Stimulated activated CD8-positive, alpha-beta memory T cell treated with anti-CD3 and anti-CD28 coated beads, Interleukin-12 subunit alpha, Interleukin-12 subunit beta, amount 100 ng/mL, for 4 hours (primary cell): Measurements from ENCODE around the gene CHCHD3.
"Not testable (repeated sequence)": the region's sequence is repeated elsewhere in the genome, so short reads cannot be mapped to it uniquely, and the experiment has no call there.

Source experiments
- DNase-seq: peaks from one replicate; pipeline ENCODE4 v3.0.0-alpha.2; 2020; ENCODE audit warnings: low read depth

Gene CHCHD3

DNA sequence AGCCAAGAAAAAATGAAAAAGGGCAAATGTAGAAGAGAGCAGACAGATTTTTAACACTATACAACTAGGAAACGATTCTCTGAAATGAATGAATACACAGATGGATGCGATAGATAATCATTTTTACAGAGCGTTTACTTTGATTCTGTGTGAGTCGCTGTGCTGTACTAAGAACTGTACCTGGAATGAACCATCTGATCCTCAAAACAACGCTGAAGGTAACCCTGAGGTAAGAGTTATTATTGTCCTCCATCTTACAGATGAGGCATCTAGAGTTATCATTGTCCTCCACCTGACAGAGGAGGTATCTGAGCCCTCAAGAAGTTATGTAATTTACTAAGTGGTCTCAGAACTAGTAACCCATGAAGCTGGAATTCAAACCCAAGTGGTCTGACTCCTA is 80.2 kb downstream of the CHCHD3 start:
- DNase-seq: no peak

DNA sequence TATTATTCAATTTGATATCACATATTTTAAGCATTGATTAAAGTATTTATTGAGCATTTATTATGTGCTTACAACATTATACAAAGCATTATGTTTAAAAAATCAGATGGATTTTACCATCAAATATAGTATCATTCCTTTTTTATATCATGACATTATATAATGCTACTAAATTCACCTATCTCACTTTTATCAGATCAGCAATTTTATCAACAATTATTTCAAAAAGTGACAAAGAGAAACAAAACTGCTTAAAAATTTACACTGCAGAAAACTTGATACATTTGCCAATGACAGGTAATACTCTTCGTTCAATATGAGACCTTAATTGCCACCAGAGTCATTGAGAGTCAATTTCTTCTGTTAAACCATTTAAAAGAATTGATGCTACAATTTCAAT is 82.0 kb downstream of the CHCHD3 start:
- DNase-seq: no peak

DNA sequence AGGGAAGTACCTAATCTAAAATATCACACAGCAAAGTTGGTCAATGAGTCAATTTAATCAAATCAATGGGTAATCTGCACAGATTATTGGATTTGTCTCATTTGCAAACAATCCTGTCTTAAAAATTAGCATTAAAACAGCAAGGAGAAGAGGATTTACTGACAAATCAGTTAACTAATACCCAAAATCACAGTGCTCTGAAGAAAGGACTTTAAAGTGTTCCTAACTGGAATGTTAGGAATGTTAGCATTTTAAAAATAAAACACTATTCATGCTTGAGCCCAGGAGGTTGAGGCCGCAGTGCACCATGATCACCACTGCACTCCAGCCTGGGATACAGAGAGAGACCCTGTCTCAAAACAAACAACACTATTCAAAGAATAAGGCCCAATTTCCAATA is 83.1 kb downstream of the CHCHD3 start:
- DNase-seq: no peak

DNA sequence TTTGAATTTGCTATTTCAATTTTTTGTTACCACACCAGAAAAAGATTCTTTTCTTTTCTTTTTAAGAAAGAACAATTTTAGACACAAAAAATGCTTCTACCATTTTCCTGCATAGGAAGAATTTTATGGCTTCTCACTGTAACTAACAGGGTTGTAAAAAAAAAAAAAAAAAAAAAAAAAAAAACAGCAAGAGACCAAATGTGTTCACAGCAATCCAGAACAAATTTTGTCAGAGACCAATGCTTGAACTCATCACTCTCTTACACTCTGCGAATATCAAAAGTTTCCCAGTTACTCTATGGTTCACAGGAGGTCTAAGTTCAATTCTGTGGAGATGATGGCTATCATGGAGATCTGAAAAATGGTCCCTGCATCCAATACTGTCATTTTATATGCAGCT is 84.4 kb downstream of the CHCHD3 start:
- no peak for DNase-seq

DNA sequence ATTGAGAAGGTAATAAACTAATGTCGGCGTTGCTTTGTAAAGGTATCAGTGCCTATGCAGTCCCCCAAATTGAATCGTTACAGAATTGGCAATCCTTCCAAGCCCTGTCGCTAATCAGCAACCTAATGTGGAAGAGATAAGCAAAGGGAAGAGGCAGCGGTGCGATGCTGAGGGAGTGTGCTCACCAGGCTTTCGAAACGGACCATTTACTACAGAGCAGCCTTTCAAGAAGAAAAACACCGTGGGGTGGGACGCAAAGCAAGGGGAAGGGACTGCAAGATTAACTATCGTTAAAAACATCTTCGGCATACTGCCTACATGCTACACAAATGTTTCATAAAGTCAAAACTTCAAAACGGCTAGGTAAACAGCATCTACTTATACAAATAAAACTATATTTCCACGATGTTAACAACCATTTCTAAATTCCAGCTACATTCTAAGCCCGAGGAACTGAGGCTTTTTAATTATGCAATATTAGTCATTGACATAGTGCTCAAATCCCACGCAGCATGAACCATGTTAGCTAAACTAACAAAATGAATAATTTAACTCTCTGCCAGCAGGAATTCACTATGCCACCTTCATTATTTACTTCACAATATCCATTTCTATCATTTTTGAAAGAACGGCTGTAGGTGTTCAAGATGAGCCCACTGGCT is 85.2 kb downstream of the CHCHD3 start:
- no peak for DNase-seq

DNA sequence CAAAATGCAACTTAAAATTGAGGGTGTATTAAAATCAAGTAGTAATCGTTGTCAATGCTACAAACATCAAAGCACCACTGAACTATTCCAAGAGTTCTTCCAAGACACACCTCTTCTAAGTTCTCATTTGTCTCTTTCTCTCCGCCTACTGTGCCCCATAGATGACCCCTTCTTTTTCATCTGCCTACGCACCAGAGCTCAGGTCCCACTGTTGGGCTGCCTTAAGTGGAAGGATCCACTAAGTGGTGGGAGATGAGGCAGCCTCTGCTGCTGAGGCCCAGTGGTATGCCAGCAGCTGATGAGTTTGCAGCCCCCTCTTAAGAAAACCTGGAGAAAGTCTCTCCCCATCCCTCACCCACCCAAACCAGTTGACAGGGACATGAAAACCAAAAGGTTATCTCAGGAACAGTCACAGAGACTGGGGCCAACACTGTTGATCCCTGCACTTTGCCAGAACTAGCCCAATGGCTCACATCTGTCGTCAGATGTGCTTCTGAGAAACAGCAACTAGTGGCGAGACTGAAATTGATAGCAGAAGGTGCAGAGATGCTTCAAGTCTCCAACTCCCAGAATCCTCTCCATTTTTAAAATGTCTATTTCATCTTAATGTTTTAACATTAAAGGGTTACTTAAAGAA is 88.4 kb downstream of the CHCHD3 start:
- no peak for DNase-seq

DNA sequence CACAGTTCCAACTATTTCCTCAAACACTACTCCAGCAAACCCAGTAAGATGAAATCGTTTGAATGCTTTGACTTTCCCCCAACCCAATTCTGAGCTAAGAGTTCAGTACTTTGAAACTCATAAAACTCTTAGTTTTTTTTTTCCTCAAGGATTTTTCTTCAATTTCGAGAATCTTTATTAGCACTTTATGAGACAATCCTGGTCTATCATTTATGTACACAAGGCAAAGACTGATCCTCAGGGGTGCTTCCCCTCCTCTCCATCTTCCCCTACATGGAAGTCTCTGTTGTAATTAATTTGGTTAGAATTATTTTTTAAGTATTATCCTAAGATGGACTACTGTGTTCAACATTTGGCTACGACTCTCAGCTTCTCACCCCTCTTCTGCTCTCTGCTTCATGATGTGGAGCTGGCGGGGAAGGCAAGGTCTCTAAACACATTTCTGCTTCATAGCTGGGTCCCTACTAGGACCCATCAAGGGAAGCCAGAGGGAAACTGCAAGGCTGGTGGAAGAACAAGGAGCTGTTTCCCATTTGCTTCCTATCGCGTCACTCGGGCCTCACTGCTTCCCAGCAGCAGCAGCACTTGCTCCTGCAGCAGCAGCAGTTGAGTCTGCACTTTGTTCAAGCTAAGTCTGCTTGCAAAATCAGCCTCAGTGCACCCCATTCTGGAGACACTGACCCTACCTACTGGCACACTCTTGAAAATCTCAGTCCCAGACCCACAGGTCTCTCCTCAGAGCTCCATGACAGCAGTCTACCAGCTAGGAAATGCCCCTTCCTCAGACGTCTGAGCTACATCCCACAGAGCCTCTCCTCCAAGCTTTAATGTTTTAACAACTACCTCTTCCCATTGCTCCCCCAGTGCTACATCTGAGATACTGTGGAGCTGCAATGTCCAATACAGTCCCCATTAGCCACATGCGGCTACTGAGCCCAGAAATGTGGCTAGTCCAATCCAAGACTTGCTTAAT is 90.0 kb downstream of the CHCHD3 start:
- DNase-seq: no peak

DNA sequence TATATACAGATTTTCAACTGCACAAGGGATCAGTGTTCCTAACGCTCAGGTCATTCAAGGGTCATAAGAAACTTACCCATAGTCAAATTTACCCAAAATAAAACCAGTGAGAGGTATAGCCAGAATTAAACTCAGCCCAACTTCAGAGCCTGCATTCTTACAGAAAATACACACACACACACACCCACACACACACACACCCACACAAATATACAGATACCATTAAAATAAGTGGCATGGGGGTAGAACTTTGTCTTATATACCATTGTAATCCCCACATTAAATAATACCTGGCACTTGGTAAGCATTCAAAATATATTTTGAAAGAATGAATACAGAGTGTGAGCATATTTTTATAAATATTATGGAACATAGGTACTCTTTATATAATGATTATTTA is 93.8 kb downstream of the CHCHD3 start:
- no peak for DNase-seq

DNA sequence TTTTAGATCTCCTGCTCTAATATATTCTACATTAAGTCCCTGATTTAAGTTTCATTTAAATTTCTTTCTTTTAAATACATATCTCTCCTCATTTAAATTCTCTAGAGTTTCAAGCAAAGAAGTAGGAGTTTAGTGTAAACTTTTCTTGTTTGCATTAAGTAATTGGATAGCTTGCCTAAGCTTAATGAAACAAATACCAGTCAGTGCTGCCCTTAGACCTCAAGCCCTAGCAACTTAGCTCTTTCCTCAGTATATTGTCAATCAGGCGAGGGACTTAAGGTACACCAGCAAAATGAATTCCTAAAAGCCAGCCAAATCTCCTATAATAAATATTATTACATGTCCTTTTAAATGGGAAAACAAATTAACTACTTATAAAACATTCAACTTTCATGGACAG is 101.5 kb downstream of the CHCHD3 start:
- no peak for DNase-seq

DNA sequence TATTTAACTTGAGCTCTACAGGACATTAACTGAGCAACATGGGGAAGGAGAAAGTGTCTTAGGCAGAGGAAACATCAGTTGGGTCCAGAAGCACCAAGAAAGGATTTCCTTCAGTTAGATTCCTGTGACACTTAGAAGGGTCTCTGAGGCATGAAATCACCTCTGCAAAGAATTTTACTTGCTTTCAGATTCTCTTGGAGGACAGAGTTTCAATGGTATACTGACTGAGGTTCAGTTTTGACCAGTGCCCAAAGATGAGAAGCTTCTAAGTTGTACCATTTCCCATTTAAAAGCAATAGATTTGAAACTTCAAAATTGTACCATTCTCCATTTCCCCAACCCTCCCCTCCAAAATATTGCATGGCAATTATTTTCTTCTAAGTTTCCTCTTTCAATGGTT is 102.4 kb downstream of the CHCHD3 start:
- DNase-seq: no peak

DNA sequence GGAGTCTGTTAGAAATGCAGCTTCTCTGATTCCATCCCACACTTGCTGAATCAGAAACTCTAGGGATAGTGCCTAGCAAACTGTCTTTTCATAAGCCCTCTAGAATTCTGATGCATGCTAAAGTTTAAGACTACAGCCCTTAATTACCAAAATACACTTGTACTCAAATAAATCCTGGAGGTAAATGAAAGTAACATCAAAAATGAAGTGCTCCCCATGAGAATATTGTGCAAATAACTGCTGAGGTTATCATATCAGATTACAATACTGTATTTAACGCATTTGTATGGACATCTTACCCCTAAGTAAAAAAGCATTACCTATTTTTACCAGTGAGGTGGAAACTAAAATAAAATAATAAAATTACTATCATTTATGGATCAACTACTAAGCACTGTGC is 104.7 kb downstream of the CHCHD3 start:
- DNase-seq: no peak

DNA sequence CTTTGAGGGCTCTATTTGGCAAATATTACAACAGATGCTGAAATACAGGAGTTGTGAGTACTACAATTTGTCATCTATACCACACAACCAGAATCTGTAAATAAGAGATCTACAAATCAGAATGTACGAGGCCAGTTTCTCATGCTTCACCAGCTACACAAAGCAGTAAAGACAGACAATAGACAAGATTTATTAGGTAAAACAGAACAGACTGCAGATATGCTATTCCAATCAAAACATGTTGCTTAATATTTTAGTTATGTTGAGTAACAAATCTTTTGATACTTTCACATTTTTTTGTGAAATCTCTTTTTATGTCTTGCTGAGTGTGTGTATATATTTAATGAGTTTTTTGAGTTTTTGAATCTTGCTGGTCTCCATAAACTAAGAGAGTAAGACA is 109.1 kb downstream of the CHCHD3 start:
- DNase-seq: no peak

DNA sequence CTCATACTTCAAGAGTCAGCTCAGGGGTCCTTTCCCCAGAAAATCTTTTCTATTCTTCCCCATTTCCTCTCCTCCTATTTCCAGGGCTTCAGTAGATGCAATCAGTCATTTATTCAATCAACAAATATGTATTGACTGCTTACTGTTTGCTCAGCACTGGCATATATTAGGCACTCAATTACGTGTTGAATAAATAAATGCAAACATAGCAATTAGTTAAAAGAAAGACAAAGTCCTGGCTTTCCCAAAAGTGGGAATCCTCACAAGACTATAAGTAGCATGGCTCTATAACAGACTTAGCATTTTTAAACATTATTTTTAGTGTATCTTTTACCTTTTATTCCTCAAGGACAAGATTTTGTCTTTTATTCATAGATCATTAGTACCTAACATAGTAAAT is 111.6 kb downstream of the CHCHD3 start:
- DNase-seq: no peak

DNA sequence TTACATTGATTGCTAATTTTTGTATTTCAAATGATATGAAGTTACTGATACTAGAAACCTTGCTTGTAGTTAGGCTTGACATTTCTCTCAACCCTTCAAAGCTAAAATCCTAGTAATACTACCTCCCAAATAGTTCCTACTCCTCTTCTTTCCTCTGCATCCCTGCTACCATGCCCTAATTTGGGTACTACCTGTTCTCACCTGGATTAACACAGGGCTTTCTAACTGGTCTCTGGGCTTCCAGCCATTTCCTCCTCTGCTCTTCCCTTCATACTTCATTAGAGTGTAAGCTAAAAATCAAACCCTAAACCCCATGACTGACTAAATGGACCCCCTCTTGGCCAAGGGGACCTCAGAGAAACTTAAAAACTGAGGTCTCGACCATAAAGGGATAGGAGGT is 112.4 kb downstream of the CHCHD3 start:
- no peak for DNase-seq

DNA sequence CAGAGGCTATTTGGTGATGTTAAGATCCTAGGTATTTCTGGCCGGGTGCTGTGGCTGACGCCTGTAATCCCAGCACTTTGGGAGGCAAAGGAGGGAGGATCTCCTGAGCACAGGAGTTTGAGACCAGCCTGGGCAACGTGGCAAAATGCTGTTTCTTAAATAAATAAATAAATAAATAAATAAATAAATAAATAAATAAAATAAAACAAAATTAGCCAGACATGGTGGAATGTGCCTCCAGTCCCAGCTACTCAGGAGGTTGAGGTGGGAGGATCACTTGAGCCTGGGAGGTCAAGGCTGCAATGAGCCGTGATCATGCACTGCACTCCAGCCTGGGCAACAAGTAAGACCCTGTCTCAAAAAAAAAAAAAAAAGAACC is 114.4 kb downstream of the CHCHD3 start:
- not testable (repeated sequence) for DNase-seq

DNA sequence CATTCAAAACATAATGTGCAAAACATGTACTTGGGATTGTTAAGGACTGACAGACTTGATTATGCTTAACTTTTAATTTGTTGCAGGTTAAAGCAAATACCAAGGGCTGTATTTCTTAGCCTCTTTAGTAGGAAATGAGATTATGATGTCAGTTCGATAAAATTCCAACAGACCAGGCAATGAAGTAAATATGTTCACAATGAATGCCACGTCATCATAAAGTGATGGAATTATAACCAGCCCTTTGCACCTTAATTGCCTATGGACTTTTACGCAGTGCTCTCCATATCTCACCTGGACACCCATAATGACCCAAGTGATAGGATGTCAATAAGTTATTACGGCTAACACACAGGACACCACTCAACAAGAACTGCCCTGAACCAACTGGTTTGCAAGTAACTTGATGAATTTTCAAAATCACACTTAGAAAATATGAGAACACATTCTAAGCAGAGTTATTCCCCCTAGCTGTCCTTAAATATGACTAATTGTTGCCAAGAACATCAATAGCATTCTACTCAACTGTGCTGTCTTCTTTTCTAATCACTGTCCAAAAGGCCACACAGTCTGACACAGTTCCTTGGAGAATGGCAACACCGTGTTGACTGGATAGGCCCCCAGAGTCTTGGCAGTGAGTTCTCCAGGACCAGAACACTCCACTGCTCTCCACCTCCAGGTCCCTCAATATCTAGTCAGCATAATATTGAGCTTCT is 115.0 kb downstream of the CHCHD3 start:
- DNase-seq: no peak

DNA sequence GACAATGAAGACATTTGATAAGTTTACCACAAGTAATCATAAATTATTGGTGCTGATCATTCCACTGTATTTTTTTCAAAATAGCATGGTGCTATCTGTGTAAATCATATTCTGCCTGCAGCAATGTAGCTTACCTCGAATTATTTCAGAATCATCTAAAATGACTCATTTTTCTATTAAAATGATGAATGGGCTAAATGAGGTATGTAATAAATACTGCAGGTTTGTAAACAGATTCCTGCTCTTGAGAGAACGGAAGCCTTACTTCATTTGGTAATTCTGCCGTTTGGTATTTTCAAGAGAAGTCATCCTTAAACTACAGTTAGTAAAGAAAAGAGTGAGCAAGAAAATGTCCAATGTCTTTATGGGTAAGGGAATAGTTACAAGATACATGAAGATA is 115.9 kb downstream of the CHCHD3 start:
- DNase-seq: no peak

DNA sequence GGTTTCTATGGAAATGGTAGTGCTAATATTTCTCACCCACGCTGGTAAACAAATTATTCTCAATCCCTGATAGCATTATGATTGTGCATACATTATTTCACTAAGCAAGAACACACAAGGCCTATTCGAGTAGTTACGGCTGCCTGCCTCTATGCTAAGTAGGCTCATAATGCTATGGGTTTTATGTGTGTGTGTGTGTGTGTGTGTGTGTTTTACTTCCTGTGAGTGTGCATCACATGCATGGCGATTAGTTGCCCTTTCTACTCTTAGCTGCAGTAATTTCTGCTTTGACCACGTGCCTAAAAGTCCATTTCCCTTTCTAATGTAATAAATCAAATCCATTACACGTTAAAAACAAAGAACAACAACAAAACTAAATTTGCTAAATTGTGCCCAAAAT is 117.0 kb downstream of the CHCHD3 start:
- DNase-seq: no peak

DNA sequence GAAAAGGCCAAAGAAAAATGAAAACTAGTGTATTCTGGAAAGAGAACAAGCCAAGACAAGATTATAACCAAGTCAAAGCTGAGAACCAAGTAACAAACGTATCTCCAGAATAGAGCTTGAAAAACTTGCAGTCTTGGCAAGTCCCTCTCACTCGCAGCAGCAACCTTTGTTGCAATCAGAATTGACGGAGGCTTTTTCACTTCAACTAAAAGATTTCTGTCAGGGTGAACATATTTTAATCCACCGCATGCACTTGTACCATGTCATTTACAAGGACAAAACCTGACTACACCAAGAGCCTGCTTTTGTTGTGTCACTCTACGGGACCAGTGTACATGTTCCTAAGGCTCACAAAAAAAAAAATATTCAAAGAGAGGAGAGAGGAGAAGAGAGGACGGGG is 122.0 kb downstream of the CHCHD3 start:
- DNase-seq: no peak

DNA sequence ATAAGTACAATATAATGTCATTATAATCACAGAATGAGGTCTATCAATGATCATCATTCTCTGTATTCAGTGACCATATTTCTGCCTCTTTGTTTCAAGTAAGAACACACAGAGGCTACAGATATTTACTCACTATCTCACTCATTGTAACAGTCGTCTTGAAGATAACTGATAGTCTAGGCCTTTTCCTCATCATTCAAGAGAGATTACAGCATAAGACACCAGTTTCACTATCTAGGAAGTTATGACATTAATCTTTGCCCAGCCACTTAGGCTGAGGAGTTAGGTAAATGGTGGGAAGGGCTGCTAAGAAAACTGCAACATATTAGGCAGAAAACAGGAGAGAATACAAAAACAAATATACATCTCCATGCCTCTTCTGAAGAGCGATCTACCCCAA is 125.3 kb downstream of the CHCHD3 start:
- no peak for DNase-seq

DNA sequence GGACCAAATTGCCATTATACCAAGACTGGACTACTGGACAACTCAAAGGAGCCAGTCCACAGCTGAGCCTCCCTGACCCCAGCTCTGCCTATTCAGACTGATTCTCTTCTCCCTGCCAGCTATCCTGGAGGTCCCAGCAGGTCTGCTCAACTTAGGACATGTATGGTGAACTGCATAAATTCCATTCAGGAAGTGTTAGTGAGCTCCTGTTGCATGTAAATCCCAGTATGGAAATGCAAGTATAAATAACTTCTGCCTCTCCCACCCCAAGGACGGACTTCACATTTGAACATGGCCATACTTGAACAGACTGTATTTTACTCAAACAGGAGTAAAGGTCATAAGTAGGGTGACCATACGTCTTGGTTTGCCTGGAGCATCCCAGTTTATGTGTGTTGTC is 128.4 kb downstream of the CHCHD3 start:
- DNase-seq: no peak

DNA sequence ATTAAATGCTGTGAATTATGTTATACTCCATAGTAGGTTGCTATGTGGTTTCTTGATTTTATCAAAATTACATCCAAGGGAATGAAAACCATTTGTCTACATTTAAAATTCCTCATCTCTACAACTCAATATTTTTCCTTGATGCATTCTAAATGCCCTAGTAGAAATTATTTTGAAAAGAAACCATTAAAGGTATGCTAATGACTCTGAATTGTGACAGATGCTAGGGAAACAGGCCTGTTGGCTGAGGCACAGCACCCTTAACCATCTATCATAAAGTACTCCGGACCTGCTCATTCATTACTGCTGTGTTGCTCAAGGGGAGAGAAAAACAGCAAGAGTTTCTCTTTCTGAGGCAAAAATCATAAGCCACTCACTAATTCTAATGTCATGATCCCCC is 131.2 kb downstream of the CHCHD3 start:
- no peak for DNase-seq

DNA sequence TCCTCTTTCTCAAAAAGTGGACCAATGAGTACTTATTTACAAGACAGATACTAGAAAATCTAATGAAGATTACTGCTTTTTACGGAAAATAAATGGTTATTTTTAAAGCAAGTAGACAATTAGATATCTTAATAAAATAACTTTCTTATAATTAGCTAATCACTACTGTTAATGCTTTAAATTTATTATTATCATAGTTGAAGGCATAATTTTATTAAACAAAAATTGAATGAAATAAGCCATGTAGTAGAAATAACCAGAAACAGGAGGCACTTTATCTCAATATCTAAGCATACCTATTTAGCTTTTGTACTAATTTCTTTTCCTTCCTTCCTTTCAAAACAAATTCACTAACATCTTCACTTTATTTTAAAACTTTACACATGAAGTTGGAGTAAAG is 134.9 kb downstream of the CHCHD3 start:
- DNase-seq: no peak
